ENCODE measurements around the gene DYNC1I1.

DYNC1I1 gene

DNA sequence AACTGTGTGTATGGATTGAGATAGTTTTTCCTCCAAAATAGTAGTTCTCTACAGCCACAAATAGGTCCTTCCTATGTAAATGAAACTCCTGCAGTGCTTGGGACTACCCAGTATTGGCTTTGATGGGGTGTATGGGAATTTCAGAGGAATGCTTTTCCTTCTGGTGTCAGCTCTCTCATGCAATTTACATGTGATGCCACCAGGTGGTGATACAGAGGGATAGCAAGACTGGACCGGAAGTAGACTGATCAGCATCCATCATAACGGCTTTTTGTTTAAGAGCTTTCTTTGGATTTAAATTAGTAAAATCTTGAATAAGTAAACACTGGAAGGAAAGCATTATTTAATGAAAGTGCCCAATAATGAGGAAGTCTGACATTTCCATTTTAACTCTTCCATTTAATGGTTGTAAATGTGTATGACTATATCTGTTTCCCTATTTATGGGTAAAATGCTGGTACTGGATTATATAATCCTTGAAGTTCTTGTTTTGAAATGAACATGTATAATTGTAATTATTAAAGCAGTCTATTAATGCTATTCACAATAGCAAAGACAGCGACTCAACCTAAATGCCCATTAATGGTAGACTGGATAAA lies 22.7 kb downstream of the DYNC1I1 start:
- DNase-seq: peak; percentile 80

DNA sequence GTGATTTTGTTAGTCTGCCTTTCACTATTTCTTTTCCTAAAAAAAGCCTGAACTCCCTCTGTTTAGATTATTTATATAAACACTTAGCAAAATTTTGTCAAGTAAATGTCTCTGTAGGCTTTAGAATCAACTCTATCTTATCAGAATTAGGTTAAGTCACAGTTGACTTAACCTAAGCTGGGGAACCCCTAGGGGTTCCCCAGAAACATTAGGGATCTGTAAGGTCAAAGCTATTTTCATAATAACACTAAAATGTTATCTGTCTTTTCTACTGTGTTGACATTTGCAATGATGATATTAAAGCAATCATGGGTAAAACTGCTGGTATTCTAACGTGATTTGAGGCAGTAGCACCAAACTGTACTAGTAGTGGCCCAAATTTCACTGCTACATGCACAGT lies 24.3 kb downstream of the DYNC1I1 start:
- DNase-seq: no peak

GRCh38 chr7:95798401-95798930 lies 26.1 kb downstream of the DYNC1I1 start:
- no peak for DNase-seq

DNA sequence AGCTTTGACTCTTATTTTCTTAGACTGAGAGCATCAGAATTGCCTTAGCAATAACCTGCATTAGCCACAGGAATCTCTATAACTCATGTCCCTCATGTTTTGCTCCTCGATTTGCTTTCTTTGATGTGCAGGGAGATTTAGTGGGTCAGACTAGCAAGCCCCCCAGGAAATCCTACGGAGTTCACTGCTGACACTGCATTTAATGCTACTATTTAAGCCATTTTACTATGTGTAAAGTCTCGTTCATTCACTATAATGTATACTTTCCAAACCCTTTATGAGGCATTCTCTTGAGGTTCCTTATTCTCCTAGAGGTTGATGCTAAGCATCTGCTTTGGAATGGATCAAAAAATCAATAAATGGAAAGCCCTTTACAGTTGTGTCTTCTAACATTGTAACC lies 28.4 kb downstream of the DYNC1I1 start:
- DNase-seq: no peak

GRCh38 chr7:95802270-95802669 lies 29.9 kb downstream of the DYNC1I1 start:
- DNase-seq: no peak

DNA sequence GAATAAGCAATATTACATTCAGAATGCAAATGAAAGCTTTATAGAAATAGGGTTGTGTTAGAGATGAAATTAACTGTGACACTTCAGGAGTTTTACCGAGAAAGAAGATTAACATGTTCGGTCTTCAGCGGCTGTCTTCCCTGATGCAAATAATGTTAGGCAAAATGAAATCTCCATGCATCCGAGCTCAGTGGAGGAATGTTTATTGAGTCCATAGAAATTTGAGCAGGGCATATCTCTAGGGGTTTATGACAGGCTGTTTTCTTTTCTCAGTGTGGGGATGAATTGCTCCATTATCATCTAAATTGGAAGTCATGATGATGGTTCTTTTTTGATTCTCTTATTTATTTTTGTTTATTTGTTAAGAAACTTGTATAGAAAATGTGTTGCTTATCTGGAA lies 31.7 kb downstream of the DYNC1I1 start:
- no peak for DNase-seq

GRCh38 chr7:95805909-95806308 lies 33.6 kb downstream of the DYNC1I1 start:
- DNase-seq: no peak

DNA sequence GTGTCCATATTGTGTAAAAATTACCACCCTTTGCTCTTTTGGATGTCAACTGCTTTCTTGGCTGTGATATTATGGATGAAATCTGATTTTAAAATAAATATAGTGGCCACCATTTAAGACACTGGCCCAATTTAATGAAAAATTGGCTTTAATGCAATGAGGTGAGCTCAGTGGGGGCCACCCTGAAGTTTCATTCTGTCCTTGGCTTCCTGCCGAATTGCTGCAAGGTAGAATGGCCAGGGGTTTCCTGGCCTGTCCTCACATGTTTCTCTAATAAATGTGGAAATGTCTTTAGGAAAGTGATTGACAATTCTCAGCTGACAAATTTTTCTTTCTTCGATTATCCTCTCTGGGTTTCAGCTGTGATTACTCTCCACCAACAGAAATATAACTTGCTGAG lies 36.0 kb downstream of the DYNC1I1 start:
- no peak for DNase-seq

- no peak for DNase-seq
Observed at GRCh38 chr7:95811846-95812445, 39.6 kb downstream of the DYNC1I1 start.

DNA sequence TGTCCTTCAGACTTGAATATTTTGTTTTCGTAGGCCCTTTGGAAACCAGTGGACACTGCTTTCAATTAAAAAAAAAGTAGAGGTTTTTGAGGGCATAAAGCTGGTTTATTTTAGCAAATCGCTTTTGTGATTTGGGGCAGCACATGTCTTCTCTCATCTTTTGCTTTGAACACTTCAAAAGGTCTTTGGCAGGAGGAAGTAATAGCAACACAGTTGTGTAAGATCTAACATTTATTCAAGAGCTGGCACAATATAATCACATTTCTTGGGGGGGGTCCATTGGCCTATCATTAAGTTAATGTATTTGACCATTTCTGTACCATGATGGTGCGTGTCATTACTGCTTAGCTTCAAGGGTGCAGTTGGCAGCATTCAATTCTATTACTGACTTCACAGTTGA lies 42.4 kb downstream of the DYNC1I1 start:
- DNase-seq: no peak

GRCh38 chr7:95817866-95818640 lies 45.7 kb downstream of the DYNC1I1 start:
- no peak for DNase-seq

DNA sequence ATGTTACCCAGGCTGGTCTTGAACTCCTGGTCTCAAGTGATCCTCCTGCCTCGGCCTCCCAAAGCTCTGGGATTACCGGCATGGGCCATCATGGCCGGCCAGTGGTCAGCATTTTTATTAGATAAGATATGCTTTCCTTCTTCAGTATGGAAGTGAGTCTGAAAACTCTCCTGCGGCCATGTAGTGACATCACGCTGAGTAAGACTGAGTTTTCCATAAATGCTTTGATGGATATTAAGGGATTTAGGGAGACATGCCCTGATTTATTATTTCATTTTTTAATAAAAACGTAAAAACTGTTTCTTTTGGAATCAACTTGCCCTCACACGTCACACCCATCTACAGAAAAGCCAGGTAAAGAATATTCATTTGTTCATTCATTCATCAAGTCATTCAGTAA lies 48.4 kb downstream of the DYNC1I1 start:
- no peak for DNase-seq

- no peak for DNase-seq
Observed at GRCh38 chr7:95822717-95823116, 50.4 kb downstream of the DYNC1I1 start.

GRCh38 chr7:95824616-95825015 lies 52.3 kb downstream of the DYNC1I1 start:
- DNase-seq: no peak

DNA sequence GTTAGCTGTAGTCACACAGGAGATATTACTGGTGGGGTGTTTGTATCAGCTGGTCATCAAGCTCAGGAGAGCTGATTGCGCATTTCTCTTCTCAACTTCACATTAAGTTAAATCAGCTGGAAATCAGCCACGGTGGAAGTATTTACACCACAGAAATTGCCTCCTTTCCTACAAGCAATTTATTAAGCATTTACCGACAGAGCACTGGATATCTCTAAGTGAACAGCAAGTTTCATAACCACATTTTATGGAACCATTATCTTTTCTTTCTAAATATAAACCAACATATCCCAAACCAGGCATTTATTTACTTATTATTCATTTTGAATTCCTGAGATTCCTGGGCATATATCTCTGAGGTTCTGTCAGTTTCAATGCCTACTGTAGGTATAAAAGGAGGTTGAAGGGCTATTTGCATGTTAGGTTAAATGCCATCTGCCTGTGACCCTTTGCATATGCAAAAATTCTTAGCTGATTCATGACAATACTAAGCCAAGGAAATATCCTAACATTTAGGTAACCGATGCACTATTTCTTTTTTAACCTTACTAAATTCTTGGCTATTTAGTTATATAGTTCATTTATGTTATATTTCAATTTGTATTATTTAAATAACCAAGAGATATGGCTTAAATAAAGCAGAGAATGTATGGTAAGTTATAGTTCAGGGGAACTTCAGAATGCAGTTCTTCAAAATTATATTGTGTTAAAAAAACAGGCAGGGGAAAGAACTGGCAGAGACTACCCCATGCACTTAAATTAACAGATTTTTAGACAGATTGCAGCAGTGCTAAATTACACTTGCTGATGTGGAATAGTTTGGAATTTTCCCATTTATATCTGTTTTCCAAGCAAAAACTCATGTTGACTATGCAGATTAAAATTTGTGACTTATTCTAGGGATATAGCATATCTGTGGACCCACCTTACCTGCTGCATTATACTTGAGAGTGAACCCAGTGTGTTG lies 56.8 kb downstream of the DYNC1I1 start:
- no peak for DNase-seq

GRCh38 chr7:95840953-95841950 lies 68.9 kb downstream of the DYNC1I1 start:
- peak; percentile 88 for DNase-seq

DNA sequence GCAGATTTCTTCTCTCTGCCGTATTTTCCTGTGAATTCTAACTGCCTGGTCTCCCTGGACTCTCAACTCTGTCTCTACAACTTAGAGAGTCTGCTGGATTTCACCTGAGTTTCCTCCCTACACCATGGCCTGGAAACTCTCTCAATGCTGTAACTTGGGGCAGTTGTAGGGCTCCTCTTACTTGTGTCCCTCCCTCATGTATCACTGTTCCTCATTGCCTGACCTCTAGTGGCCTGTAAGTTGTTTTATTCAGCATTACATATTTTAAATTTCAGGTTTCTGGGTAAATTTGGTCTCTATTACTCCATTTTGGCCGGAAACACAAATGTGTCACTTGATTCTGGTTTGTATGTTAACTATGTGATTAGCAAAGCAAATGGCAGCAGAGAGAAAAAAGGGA lies 70.9 kb downstream of the DYNC1I1 start:
- DNase-seq: peak; percentile 52

DNA sequence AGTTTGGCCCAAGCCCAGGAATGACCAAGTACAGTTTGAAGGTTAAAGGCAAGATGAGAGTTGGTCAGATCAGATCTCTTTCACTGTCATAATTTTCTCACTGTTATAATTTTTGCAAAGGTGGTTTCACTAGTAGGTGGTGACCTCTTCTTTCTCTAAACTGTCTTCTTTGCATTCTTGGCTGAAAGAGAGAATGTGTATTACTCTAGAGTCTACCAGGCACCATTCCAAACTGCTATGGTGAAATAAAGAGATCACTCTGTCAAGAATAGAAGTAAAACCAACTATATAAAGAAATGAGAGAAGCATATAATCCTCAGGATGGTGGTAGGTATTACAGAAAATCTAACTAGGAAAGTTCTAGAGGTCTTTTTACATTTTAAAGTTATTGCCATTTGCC lies 72.7 kb downstream of the DYNC1I1 start:
- DNase-seq: no peak

DNA sequence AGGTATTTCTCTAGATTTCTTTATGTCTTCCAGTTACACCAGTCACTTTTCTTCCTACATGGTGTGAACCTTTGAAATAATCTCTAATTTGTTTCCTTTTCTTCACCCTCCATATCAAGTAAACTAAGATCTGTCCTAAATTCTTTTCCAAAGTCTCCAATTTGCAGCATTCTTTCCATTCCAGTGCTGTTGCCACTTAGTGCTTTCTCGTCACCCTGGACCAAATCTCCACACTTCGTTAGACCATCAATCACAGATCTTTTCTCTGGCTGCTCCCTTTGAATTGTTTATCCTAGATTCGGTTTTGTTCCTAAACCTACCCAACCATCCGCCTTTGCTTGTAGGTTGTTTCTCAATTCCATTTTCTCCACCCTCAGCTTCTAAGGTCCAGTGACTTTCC lies 74.7 kb downstream of the DYNC1I1 start:
- no peak for DNase-seq

- no peak for DNase-seq
Observed at GRCh38 chr7:95859429-95859828, 87.1 kb downstream of the DYNC1I1 start.

GRCh38 chr7:95861041-95861440 lies 88.7 kb downstream of the DYNC1I1 start:
- DNase-seq: no peak

- DNase-seq: no peak
Observed at GRCh38 chr7:95863623-95864022, 91.3 kb downstream of the DYNC1I1 start.
